HUES48 (cell line): ENCODE results near the gene ZNF771.

Experiments used
- H3K27ac ChIP-seq: one replicate; pipeline ENCODE4 v1.7.0; 2013; ENCODE audit warnings: low read depth, low read length, inconsistent platforms
- H3K27me3 ChIP-seq: 2 replicates; pipeline ENCODE4 v1.6.1; 2013; ENCODE audit warnings: mild to moderate bottlenecking, low read length; ENCODE audit not compliant: control insufficient read depth, insufficient read depth
- H3K36me3 ChIP-seq: 2 replicates; pipeline ENCODE4 v1.6.1; 2013; ENCODE audit warnings: low read length; ENCODE audit not compliant: control insufficient read depth, insufficient read depth
- H3K4me1 ChIP-seq: 2 replicates; pipeline ENCODE4 v1.6.1; 2013; ENCODE audit warnings: mild to moderate bottlenecking, low read length; ENCODE audit not compliant: control insufficient read depth, insufficient read depth
- H3K4me3 ChIP-seq: 2 replicates; pipeline ENCODE4 v1.5.1; 2013; ENCODE audit warnings: mild to moderate bottlenecking, low read depth, low read length
- H3K9ac ChIP-seq: 2 replicates; pipeline ENCODE4 v1.6.1; 2013; ENCODE audit warnings: mild to moderate bottlenecking, low read depth, low read length, moderate library complexity
- H3K9me3 ChIP-seq: 2 replicates; pipeline ENCODE4 v1.6.1; 2013; ENCODE audit warnings: low read length; ENCODE audit not compliant: control insufficient read depth, insufficient read depth

The ZNF771 gene

DNA sequence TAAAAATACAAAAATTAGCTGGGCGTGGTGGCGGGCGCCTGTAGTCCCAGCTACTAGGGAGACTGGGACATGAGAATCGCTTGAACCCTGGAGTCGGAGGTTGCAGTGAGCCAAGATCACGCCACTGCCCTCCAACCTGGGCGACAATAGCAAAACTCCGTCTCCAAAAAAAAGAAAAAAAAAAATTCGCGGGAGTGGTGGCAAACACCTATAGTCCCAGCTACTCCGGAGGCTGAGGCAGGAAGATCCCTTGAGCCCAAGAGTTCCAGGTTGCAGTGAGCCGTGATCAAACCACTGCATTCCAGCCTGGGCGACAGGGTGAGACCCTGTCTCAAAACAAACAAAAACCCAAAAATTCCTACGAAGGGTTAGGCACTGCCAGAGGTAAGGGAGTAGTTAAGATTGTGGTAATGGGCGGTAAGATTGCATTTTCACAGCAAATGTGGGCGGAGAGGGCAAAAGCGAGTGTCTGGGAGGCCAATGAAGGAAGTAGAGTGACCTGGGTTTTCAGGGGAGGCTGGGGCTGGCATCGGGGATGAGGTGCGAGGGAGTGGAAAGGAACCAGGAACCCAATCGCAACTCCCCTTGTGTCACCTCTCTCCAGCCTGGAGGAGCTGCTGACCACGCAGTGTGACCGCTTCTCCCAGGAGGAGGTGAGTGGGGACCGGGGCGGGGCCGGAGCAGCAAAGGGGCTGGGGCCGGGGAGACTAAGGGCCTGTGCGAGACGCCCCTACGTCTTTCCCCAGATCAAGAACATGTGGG lies 30.2 kb upstream of the ZNF771 start:
- Histone ChIP-seq H3K4me3 (peak overlapping the region; percentile 80), H3K27me3 (no peaks in the 10 kb centered on the region), H3K9me3 (no peaks in the 10 kb centered on the region), H3K36me3 (no peaks in the 10 kb centered on the region), H3K9ac (peak overlapping the region; percentile 65), H3K4me1 (peaks cover 6% of the 10 kb centered on the region), H3K27ac (peak overlapping the region; percentile 100)

DNA sequence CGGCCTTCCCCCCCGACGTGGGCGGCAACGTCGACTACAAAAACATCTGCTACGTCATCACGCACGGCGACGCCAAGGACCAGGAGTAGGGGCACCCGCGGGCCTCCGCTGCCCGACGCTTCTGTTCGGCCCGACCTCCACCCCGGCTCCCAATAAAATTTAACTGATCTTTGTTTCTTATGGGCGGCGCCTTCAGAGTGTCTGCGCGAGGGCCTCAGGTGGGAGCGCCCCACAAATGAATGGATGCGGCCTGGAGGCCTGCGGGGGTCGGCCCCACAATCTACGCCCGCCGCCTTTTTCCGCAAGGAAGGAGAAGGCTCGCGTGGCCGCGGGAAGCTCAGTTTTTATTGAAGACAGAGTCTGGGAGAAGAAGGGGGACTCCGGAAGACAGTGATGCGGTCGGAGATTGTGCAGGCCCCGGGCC lies 29.6 kb upstream of the ZNF771 start:
- Histone ChIP-seq H3K4me1 (peaks cover 6% of the 10 kb centered on the region), H3K27me3 (no peaks in the 10 kb centered on the region)

DNA sequence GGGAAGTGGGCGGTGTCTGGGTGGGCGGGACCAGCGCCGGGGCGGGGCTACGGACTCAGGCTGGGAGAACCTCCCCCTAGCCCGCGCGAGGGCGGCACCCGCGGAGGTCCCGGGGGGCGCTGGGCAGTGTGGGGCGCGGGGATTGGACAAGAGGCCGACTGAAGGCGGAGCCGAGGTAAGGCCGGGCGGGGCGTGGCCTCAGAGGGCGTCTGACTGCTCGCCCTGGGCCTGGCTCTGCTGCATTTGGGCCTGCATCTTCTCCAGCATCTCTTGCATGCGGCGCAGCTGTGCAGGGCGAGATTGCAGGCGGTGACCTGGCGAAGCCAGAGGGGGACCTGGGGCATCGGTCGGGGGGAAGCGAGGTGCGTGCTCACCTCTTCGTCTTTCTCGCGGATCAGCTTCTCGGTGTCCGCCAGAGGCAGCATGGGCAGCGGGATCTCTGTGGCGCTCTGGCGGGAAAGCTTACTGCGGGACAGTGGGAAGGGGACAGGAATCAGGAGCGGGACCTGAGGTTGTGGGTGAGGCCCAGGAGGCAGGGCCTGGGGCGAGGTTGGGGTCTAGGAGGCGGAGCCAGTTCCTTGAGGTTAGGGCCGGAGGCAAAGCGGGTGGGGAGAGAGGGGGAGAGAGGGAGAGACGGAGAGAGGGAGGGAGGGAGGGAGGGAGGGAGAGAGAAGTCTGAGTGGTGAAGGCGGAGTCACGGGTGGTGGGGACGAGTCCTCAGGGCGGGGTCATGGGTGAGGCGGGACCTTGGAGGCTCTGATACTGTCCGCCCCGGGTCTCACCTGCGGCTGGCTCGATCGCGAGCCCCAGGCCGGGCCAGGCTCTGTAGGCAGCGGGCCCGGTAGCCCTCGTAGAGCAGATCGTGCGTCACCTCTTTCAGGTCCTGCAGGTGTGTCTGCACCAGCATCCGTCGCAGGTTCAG lies 28.9 kb upstream of the ZNF771 start:
- peaks cover 6% of the 10 kb centered on the region for H3K4me1 ChIP-seq
- no peaks in the 10 kb centered on the region for H3K9me3 ChIP-seq
- no peaks in the 10 kb centered on the region for H3K36me3 ChIP-seq
- H3K4me3 ChIP-seq = peak overlapping the region; percentile 80
- H3K27me3 ChIP-seq = no peaks in the 10 kb centered on the region
- peak overlapping the region; percentile 100 for H3K27ac ChIP-seq
- peak overlapping the region; percentile 84 for H3K9ac ChIP-seq

More for the DNA sequence above, 29.6 kb upstream of the ZNF771 start:
- peak overlapping the region; percentile 80 for H3K4me3 ChIP-seq
- H3K9me3 ChIP-seq = no peaks in the 10 kb centered on the region
- peak overlapping the region; percentile 84 for H3K9ac ChIP-seq
- peak overlapping the region; percentile 100 for H3K27ac ChIP-seq
- no peaks in the 10 kb centered on the region for H3K36me3 ChIP-seq

- Histone ChIP-seq H3K27me3 (no peaks in the 10 kb centered on the region), H3K36me3 (no peaks in the 10 kb centered on the region), H3K4me1 (peaks cover 6% of the 10 kb centered on the region), H3K4me3 (peak overlapping the region; percentile 80), H3K9ac (peak overlapping the region; percentile 35; the same call in 1 of the 2 replicates), H3K27ac (peak overlapping the region; percentile 100), H3K9me3 (no peaks in the 10 kb centered on the region)
These were observed 28.1 kb upstream of the ZNF771 start for GRCh38 chr16:30379158-30379783.

GRCh38 chr16:30380072-30380802 lies 27.2 kb upstream of the ZNF771 start:
- no peaks in the 10 kb centered on the region for H3K9me3 ChIP-seq
- H3K4me1 ChIP-seq = peaks cover 6% of the 10 kb centered on the region
- no peak overlapping the region for H3K4me3 ChIP-seq
- no peaks in the 10 kb centered on the region for H3K27me3 ChIP-seq
- no peak overlapping the region for H3K9ac ChIP-seq
- H3K36me3 ChIP-seq = no peaks in the 10 kb centered on the region
- no peak overlapping the region for H3K27ac ChIP-seq

- peaks cover 6% of the 10 kb centered on the region for H3K4me1 ChIP-seq
- H3K9ac ChIP-seq = no peak overlapping the region
These were observed 26.6 kb upstream of the ZNF771 start for GRCh38 chr16:30380803-30381208.

DNA sequence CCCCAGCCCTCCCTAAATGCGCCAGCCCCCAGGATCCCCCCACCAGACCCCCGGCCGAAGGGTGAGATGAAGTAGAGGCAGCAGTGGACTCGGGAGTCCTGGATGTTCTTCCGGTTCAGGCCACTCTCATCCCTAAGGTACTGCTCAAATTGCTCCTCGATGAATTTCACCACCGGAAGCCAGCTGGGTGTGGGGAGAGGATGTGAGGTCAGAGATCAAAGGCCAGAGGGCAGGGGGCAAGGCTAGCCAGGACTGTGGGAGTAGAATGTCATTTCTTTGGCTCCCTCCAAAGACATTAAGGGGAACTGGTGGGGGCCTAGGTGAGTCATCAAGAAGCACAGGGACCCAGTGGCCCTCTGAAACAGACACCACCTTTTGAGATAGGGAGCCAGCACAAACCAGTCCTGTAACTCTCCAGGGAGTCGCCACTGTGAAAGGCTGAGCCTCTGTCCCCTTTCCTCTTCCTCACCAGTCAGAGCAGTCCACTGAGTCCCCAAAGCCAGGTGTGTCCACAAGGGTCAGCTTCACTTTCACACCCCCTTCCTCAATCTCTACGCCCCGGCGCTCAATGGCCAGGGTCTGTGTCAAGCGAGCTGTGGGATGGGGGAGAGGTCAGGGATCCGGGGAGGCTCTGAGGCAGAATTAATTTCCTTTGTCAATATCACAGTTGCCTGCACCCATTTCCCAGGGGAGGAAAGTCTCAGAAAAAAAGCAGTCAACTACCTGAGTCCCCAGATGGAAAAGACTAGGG lies 25.9 kb upstream of the ZNF771 start:
- no peaks in the 10 kb centered on the region for H3K9me3 ChIP-seq
- H3K4me3 ChIP-seq = no peak overlapping the region
- H3K27me3 ChIP-seq = no peaks in the 10 kb centered on the region
- peaks cover 6% of the 10 kb centered on the region for H3K4me1 ChIP-seq
- H3K36me3 ChIP-seq = no peaks in the 10 kb centered on the region
- H3K27ac ChIP-seq = peak overlapping the region; percentile 12
- H3K9ac ChIP-seq = no peak overlapping the region

More at GRCh38 chr16:30380803-30381208, 26.6 kb upstream of the ZNF771 start:
- H3K36me3 ChIP-seq = no peaks in the 10 kb centered on the region
- no peaks in the 10 kb centered on the region for H3K27me3 ChIP-seq
- H3K4me3 ChIP-seq = no peak overlapping the region
- H3K27ac ChIP-seq = no peak overlapping the region
- H3K9me3 ChIP-seq = no peaks in the 10 kb centered on the region

GRCh38 chr16:30382111-30382881 lies 25.1 kb upstream of the ZNF771 start, which contains the start of gene SEPTIN1:
Gene SEPTIN1, minus strand, starts transcription at chr16:30382561. Its CDS starts 19 bp downstream, at chr16:30382542.
- H3K9me3 ChIP-seq = no peaks in the 10 kb centered on the region
- no peak within 1 kb of the TSS for H3K4me3 ChIP-seq
- peaks cover 2% of the 10 kb centered on the region for H3K4me1 ChIP-seq
- peak within 1 kb of the TSS; percentile 12 for H3K27ac ChIP-seq
- H3K27me3 ChIP-seq = no peaks in the 10 kb centered on the region
- H3K9ac ChIP-seq = no peak within 1 kb of the TSS
- no peaks in the 10 kb centered on the region for H3K36me3 ChIP-seq

DNA sequence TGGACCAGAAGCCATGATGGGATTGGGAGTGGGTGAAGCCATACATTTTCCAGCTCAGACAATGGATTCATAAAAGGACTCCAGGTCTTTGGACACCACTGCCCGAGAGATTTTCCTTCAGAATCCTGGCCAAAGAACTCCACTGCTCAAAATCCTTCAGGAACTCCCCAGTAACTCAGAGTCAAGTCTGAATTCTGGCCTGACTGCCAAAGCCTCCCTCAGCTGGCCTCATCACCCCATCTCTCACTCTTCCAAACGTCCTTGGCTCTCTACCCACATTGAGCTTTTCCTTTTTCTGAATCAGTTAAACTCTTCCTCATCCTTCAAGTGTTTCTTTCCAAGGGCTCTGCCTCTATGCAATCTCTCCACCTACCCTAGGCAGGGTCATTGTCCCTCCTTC lies 23.9 kb upstream of the ZNF771 start:
- H3K9me3 ChIP-seq = no peaks in the 10 kb centered on the region
- H3K27me3 ChIP-seq = no peaks in the 10 kb centered on the region
- H3K36me3 ChIP-seq = no peaks in the 10 kb centered on the region
- H3K4me1 ChIP-seq = no peaks in the 10 kb centered on the region
- no peak overlapping the region for H3K4me3 ChIP-seq
- no peak overlapping the region for H3K27ac ChIP-seq
- H3K9ac ChIP-seq = no peak overlapping the region
